GM10266 (cell line): ENCODE data around the gene GYPC.

Experiments
- DNase-seq: peaks from one replicate; pipeline ENCODE4 v3.0.0; 2012; ENCODE audit errors: extremely low spot score
- CTCF ChIP-seq: IDR thresholded peaks from 2 replicates; pipeline ENCODE4 v1.5.1; 2012; ENCODE audit warnings: mild to moderate bottlenecking, low read depth; ENCODE audit not compliant: control insufficient read depth, insufficient read depth; ENCODE audit errors: missing control alignments

GYPC gene

DNA sequence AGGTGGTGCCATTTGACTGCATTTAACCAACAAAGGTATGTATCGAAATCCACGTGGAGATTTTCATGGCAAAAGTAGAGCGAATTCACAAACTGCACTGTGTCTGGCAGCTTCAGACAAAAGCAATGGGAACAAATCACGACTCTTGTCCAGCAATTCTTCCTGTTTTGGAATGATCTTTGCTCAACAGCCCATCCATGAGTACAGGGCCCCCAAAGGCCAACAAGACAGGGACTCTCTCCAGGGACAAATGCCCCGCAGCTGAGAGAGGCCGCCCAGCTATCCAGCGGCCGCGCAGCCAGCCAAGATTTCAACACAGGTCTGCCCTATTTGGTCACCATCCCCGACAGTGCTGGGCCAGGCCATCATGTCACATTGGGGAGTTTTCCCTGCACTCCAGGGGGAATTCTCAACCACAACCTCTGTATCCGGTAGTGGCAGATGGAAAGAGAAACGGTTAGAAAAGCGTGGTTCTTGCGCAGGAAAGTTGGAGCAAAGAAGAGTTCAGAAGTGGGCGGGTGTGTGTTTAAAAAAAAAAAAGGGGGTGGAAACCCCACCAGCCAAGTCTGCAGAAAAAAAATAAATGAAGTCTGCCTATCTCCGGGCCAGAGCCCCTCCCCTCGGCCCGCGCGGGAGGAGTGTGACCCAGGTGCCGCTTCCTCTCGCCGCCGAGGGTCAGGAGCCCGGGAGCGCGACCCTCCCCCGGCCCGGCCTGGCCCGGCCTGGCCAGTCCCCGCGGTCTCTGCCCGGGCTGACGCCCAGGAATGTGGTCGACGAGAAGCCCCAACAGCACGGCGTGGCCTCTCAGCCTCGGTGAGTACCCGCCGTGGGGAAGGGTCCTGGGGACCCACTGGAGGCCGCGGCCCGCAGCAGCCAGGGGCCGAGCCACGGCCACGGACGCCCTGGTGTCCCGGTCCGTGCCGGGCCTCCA is at the start of gene GYPC:
GYPC (plus strand) TSS at position 659 of the 931 bp plus-strand sequence; CDS start at position 765, 106 bp downstream.
- no peak for TF ChIP-seq CTCF
- DNase-seq, result peak; percentile 76

GRCh38 chr2:126614524-126615227 is 41.3 kb upstream of the GYPC start:
- DNase-seq, result no peak
- no peak for TF ChIP-seq CTCF

- DNase-seq, result no peak
- TF ChIP-seq CTCF, result no peak
Observed at GRCh38 chr2:126616606-126617069, 39.3 kb upstream of the GYPC start.

- DNase-seq, result no peak
- TF ChIP-seq CTCF, result no peak
Observed at GRCh38 chr2:126620302-126620701, 35.7 kb upstream of the GYPC start.

DNA sequence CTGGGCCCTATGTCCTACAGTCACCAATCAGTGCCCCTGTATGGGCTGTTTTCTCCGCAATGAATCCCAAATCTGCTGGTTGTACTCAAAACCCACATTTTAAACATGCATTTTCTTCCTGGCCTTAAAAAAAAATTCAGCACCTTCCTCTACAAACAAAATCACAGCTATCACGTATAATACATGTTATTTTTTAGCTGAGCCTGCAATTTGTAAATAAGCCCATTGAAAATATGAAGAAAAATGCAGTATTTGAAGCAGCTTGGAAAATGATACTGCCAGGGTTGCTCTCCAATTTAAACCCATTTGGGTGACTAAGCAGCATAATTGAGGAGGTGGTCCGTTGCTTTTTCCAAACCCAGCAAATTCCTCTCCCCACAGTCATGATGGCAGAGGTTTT is 33.0 kb upstream of the GYPC start:
- DNase-seq, result no peak
- TF ChIP-seq CTCF, result no peak

DNA sequence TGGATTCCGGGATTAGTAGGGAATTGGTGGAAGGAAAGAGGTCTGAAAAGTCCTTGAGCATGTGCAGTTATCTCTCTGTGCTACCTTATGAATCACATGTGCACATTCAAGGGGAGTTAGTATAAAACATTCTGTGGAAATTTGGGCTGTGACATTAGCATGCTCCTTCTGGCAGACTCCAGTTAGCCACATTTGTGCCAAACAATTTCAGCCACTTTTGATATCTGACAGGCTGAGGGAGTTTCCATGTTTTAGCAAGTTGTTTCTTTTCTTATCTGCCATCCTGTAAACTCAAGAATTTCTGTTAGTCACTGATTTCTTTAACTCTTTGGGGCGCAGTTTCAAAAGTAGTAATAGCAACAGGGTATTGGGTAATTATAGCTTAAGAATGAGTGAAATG is 28.3 kb upstream of the GYPC start:
- no peak for TF ChIP-seq CTCF

GRCh38 chr2:126634273-126634861 is 21.6 kb upstream of the GYPC start:
- DNase-seq, result peak; percentile 37
- peak; percentile 66 for TF ChIP-seq CTCF

More for the DNA sequence above, 28.3 kb upstream of the GYPC start:
- no peak for DNase-seq
